Heart left ventricle (tissue), 13 donors: ENCODE results near the gene GLTPD2.

Experiments used
- CTCF ChIP-seq, 12 donors: fragments of 200-600 bp; sonication (generic) in 4 of 12; IDR thresholded peaks; one replicate each; pipeline versions ENCODE4 v1.5.0 to v1.8.0; 2018 to 2022; ENCODE audit warnings: antibody characterized with exemption in 12 of 12, mild to moderate bottlenecking in 5 of 12
- POLR2A ChIP-seq, 2 donors: fragments of 450-650 bp; IDR thresholded peaks; one replicate each; pipeline ENCODE4 v1.6.1; 2017; ENCODE audit warnings: antibody characterized with exemption in 2 of 2, mild to moderate bottlenecking in 2 of 2, moderate library complexity in 2 of 2
- donor health status: ischemic (EF 13 %, LVEDD 7.1; RV severe dilation, severe dysfunction).
- donor health status: DM: no; HTN: yes; CAD: no.
- donor health status: DM: no; HTN: no; CAD: no.
- donor health status: ischemic (EF 25% LVEDD 6.9; RV normal size, moderate dysfunction).
- donor health status: ischemic (EF 25% LVEDD 5.7; RV mildly dilated, moderate dysfunction).
- donor health status: ischemic (EF 35%, LVEDD 5.7; RV mildly dilated, moderate dysfunction).
- donor health status: nonischemic (EF 11% LVEDD 7.7; RV severe dilation, severe dysfunction).
- donor health status: DM: yes; HTN: yes; CAD: no.
- donor health status: PGD.
- donor health status: ischemic (EF 29% LVEDD 5.4; RV normal size, mild dysfunction).
- donor health status: nonischemic (EF 23%, LVEDD 6.1; RV moderate dilation, normal function).

DNA sequence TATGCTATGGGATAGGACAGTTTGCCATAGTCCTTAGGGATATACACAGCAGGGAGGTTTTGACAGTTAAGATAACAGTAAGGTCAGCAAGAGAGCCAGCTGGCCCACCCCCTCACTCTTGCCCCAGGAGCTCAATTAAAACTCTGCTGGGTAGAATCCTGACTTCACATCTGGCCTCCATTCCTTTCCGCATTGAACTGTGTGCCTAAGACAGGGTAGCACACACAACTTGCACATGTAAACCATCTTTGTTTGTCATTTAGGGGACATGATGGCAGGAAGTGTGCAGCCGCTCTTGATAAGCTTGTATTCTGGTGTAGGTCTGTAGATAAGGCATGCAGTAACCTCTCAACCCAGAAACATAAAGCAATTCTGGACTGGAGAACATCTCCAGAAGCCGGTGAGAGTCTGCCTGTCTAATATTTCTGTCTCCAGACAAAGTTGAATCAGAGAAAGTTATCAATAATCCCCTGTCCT, 49.6 kb downstream of the GLTPD2 start:
- TF ChIP-seq CTCF (IDR thresholded peaks at IDR 0.05) (no peak), POLR2A (IDR thresholded peaks at IDR 0.05) (no peak)
